Measurements from ENCODE around the gene BEX1.
"Not testable (repeated sequence)": the region's sequence is repeated elsewhere in the genome, so short reads cannot be mapped to it uniquely, and the experiment has no call there.

The BEX1 gene

GRCh38 chrX:103063918-103064434 lies at the start of gene BEX1:
Gene BEX1 (minus strand): TSS chrX:103064171. CDS start chrX:103063274, 897 bp downstream.
- DNase-seq, result peak; percentile 9

- DNase-seq, result not testable (repeated sequence)
Observed at GRCh38 chrX:103109497-103109896, 45.5 kb upstream of the BEX1 start.

- no peak for DNase-seq
Observed at GRCh38 chrX:103107836-103108235, 43.9 kb upstream of the BEX1 start.

GRCh38 chrX:103107227-103107737 lies 43.3 kb upstream of the BEX1 start:
- DNase-seq, result not testable (repeated sequence)

GRCh38 chrX:103104370-103104769 lies 40.4 kb upstream of the BEX1 start:
- not testable (repeated sequence) for DNase-seq

- not testable (repeated sequence) for DNase-seq
Observed at GRCh38 chrX:103103866-103104265, 39.9 kb upstream of the BEX1 start.

- no peak for DNase-seq
Observed at GRCh38 chrX:103101299-103102042, 37.5 kb upstream of the BEX1 start.

GRCh38 chrX:103100484-103100883 lies 36.5 kb upstream of the BEX1 start:
- no peak for DNase-seq

GRCh38 chrX:103099691-103100090 lies 35.7 kb upstream of the BEX1 start:
- DNase-seq, result no peak

- no peak for DNase-seq
Observed at GRCh38 chrX:103098488-103098887, 34.5 kb upstream of the BEX1 start.

- DNase-seq, result no peak
Observed at GRCh38 chrX:103092942-103093341, 29.0 kb upstream of the BEX1 start, which contains the start of gene NXF3. Gene NXF3 (minus strand): TSS chrX:103093143. CDS start chrX:103093023, 120 bp downstream.

GRCh38 chrX:103081051-103081450 lies 17.1 kb upstream of the BEX1 start:
- no peak for DNase-seq

GRCh38 chrX:103073467-103073866 lies 9.5 kb upstream of the BEX1 start:
- no peak for DNase-seq

- DNase-seq, result no peak
Observed at GRCh38 chrX:103066606-103067005, 2.6 kb upstream of the BEX1 start.

GRCh38 chrX:103063191-103063845 lies 653 bp downstream of the BEX1 start:
- DNase-seq, result no peak

- DNase-seq, result no peak
Observed at GRCh38 chrX:103061486-103061885, 2.5 kb downstream of the BEX1 start.

GRCh38 chrX:103056902-103057301 lies 7.1 kb downstream of the BEX1 start:
- no peak for DNase-seq

- DNase-seq, result no peak
Observed at GRCh38 chrX:103052625-103053024, 11.3 kb downstream of the BEX1 start.

GRCh38 chrX:103051260-103051789 lies 12.6 kb downstream of the BEX1 start:
- DNase-seq, result no peak

- not testable (repeated sequence) for DNase-seq
Observed at GRCh38 chrX:103033371-103033770, 30.6 kb downstream of the BEX1 start.

GRCh38 chrX:103017542-103017941 lies 46.4 kb downstream of the BEX1 start:
- no peak for DNase-seq

GRCh38 chrX:103012945-103013344 lies 51.0 kb downstream of the BEX1 start:
- DNase-seq, result no peak

All from CD4-positive, alpha-beta T cell treated with Interferon gamma for 1 hour (primary cell).